ENCODE results near the gene USP19.
A peak's percentile ranks its signal among the peaks of the same experiment; 100 is the strongest.

USP19 gene

GRCh38 chr3:49104052-49104426, 16.6 kb downstream of the USP19 start:
- no peak for DNase-seq

GRCh38 chr3:49100046-49100615, 20.5 kb downstream of the USP19 start:
- DNase-seq: no peak

- no peak for DNase-seq
Measured at GRCh38 chr3:49098910-49099630, 21.6 kb downstream of the USP19 start.

- no peak for DNase-seq
Measured at GRCh38 chr3:49098429-49098828, 22.2 kb downstream of the USP19 start.

GRCh38 chr3:49093853-49094767, 26.5 kb downstream of the USP19 start, which contains the start of gene QRICH1:
TSS of gene QRICH1 (minus strand) at chr3:49094071. CDS start at chr3:49077017, 17,054 bp downstream.
- peak; percentile 91 for DNase-seq

- DNase-seq: peak; percentile 29
Measured at GRCh38 chr3:49092938-49093852, 27.4 kb downstream of the USP19 start.

- no peak for DNase-seq
Measured at GRCh38 chr3:49081429-49081828, 39.2 kb downstream of the USP19 start.

GRCh38 chr3:49079270-49079669, 41.4 kb downstream of the USP19 start:
- DNase-seq: no peak

GRCh38 chr3:49076646-49077045, 44.0 kb downstream of the USP19 start:
- DNase-seq: no peak

- no peak for DNase-seq
Measured at GRCh38 chr3:49076116-49076515, 44.5 kb downstream of the USP19 start.
